Measurements from ENCODE around the gene TMEM119. TPM values are rescaled to one million over a fixed set of nuclear protein-coding genes. Genes with fewer than 3 reads are reported as not detected.

TMEM119 gene, protein sequence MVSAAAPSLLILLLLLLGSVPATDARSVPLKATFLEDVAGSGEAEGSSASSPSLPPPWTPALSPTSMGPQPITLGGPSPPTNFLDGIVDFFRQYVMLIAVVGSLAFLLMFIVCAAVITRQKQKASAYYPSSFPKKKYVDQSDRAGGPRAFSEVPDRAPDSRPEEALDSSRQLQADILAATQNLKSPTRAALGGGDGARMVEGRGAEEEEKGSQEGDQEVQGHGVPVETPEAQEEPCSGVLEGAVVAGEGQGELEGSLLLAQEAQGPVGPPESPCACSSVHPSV
- not detected in 2 replicates for total RNA-seq (2011; cell fraction: chromatin; rRNA removed; ENCODE audit: low replicate concordance)
- total RNA-seq (2011; cell fraction: nucleolus; rRNA removed) = not detected in 2 replicates
- total RNA-seq (2011; cell fraction: nucleoplasm; rRNA removed) = not detected in 2 replicates
- total RNA-seq (2014; rRNA removed) (not detected in 2 replicates), total RNA-seq (2014; rRNA removed; fragmentation: Illumina TruSeq; extraction: Trizol) (not detected in 2 replicates), total RNA-seq (2015; rRNA removed; fragmentation: Illumina TruSeq; extraction: Trizol) (not detected in 2 replicates), total RNA-seq (2021) (0.18 TPM in 1 of 2 replicates, not detected in the other), polyA plus RNA-seq (2011; rRNA removed) (not detected in 2 replicates), polyA plus RNA-seq (2014; fragmentation: Illumina TruSeq; extraction: Trizol) (not detected in 2 replicates), polyA plus RNA-seq (2014; fragmentation: Nextera tagmentation; extraction: Ambion mirVana) (not detected), polyA plus RNA-seq (2014; rRNA removed) (not detected in 2 replicates), polyA minus RNA-seq (2011; rRNA and poly(A)+ RNA removed) (not detected in 2 replicates), Bru-seq, nascent RNA (percentile 9 among the genes with signal in this experiment), BruChase-seq, experiment 1, labeled RNA remaining after a 2-hour chase (not detected), BruChase-seq, experiment 2, labeled RNA remaining after a 6-hour chase (percentile 10 among the genes with signal in this experiment)
- 0.01 TPM in 1 of 2 replicates, not detected in the other for polyA plus RNA-seq (2011; cell fraction: cytosol; rRNA removed)
- not detected in 2 replicates for polyA plus RNA-seq (2011; cell fraction: nucleus; rRNA removed)
- 0.11 TPM in 1 of 2 replicates, not detected in the other for polyA plus RNA-seq (2012)
- not detected in 2 replicates for polyA minus RNA-seq (2011; cell fraction: cytosol; rRNA and poly(A)+ RNA removed)
- not detected in 2 replicates for polyA minus RNA-seq (2011; cell fraction: nucleus; rRNA and poly(A)+ RNA removed)
- long read RNA-seq, experiment 1 = 0 reads
- long read RNA-seq, experiment 2 = 0 reads
- long read RNA-seq, experiment 3 = 0 reads

DNA sequence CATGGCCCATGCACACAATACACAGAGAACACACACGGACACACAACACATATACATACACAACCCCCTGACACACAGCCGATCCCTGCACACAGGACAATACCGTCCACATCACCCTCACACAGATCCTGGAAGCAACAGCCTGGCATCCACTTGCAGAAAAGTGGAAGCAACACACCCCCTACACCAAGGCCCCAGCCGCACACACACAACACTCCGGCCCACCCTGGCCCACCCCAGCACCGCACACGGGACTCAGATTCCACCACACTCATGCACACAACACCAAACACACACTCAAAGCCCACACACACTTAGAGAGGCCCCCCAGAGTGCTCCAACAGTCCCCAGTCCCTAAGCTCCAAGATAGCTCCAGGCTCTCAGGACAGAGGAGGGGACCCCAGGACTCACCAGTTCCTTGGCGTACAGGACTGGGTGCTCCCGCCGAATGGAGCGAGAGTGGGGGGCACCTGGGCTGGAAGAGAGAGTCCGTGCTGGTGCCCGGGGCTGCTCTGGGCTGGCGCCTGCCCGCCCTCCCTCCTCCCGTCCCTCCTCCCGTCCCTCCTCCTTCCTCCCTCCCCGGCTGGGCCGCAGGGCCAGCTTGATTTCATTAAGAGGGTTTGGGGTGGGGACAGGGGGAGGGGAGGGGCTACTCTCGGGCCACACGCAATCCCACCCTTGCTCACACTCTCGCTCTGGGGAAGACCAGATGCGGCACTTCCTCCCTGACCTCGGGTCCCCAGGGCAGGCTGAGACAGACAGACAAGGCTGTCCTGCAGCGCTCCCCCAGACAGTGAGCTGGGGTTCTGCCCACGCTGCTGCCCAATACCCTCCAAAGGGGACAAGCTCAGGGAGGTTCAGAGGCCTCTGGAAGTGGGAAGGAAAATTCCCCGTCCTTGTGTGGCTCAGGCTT lies at the start of gene TMEM119:
TSS of gene TMEM119 (minus strand) at position 526 of the 913 bp plus-strand sequence. CDS start 5,701 bp downstream, outside the sequence.
- DNase-seq (ENCODE audit: extremely low read depth in 1 of 4, low spot score in 3 of 4) (peak in 2 of 4 experiments; percentile 42 to 44), FAIRE-seq (no peak), ATAC-seq (peak; percentile 16; the same call in 2 of the 3 replicates)
- H3K4me3 ChIP-seq = no peak within 1 kb of the TSS
- CTCF ChIA-PET (ENCODE audit: low intra/inter-chr PET ratio) = no interaction called here
- no TSS peak for BruUV-seq (replicated peaks)
- H3K36me3 ChIP-seq (ENCODE audit: control insufficient read depth, insufficient read depth, low read length) = no peaks in the 10 kb centered on the region
- H3K27ac ChIP-seq (ENCODE audit: extremely low read depth, low read depth, low read length) = no peak within 1 kb of the TSS
- peak within 1 kb of the TSS in 1 of 2 experiments; percentile 21; a peak in 1 of 4 replicates for H3K9ac ChIP-seq (ENCODE audit: insufficient read depth in 1 of 2, low read depth in 2 of 2, low read length in 2 of 2)
- peaks cover 6% of the 10 kb centered on the region for H3K9me1 ChIP-seq (ENCODE audit: control insufficient read depth, insufficient read depth, low read length)
- WGBS (ENCODE audit: insufficient coverage, low coverage, missing lambda C conversion rate) = 19% methylated on average over 18 of the region's 27 CpGs
- H3K9me3 ChIP-seq (replicated peaks; ENCODE audit: control insufficient read depth, insufficient read depth, low read depth, low read length) = no peaks in the 10 kb centered on the region
- TF ChIP-seq SPI1 (IDR thresholded peaks at IDR 0.05; ENCODE audit: borderline replicate concordance, low read depth, low read length) = peak; percentile 55; the same call in 1 of the 2 replicates
- peak; percentile 95 for TF ChIP-seq ZNF263 (CRISPR knock-in tag; IDR thresholded peaks at IDR 0.05; ENCODE audit: borderline replicate concordance)
- TF ChIP-seq HMG20A (CRISPR knock-in tag; conservative IDR thresholded peaks at IDR 0.05) = no peak
- no peak within 1 kb of the TSS for H2AFZ ChIP-seq (ENCODE audit: low read depth, low read length)
- in situ Hi-C loops (cut with MboI) = no loop called here
- peaks cover 0 to 19% of the 10 kb centered on the region in 2 experiments; a peak in 3 of 5 replicates for H3K4me1 ChIP-seq (replicated peaks in 1 of 2; ENCODE audit: control insufficient read depth in 2 of 2, insufficient read depth in 2 of 2, low read length in 2 of 2)
- H3K27me3 ChIP-seq (ENCODE audit: control insufficient read depth in 2 of 2, insufficient read depth in 2 of 2, low read length in 2 of 2) = no peaks in the 10 kb centered on the region
- POLR2A ChIA-PET = interaction anchor here (0.7 kb wide), 1 partner anchor 33 kb away, joined by 4 read pairs; no protein-coding TSS in a partner anchor
- H3K4me2 ChIP-seq (ENCODE audit: insufficient read depth, low read length) = no peak within 1 kb of the TSS
- peaks cover 6% of the 10 kb centered on the region; the same call in 1 of the 2 replicates for H4K20me1 ChIP-seq (replicated peaks; ENCODE audit: control insufficient read depth, insufficient read depth, low read length)
- H3K79me2 ChIP-seq (ENCODE audit: control insufficient read depth, insufficient read depth, low read length) = no peaks in the 10 kb centered on the region
- intact Hi-C loops (cut with micrococcal nuclease) = no loop called here
